H1 (cell line): Measurements from ENCODE around the gene TBX5.

Experiments
- ATF3 ChIP-seq: IDR thresholded peaks from 2 replicates; pipeline ENCODE4 v1.6.1; 2011; ENCODE audit warnings: low read depth, mild to moderate bottlenecking, low read length; ENCODE audit not compliant: insufficient read depth
- EP300 ChIP-seq, 2 experiments: IDR thresholded peaks; 1 replicate in 1 of 2; 2 replicates in 1 of 2; pipeline ENCODE4 v1.6.1; 2011 to 2012; ENCODE audit warnings: low read depth in 2 of 2, low read length in 2 of 2, mild to moderate bottlenecking in 2 of 2, borderline replicate concordance in 1 of 2, inconsistent platforms in 1 of 2, moderate library complexity in 1 of 2
- PHF8 ChIP-seq: fragments of 200-600 bp; sonication (generic); conservative IDR thresholded peaks from 2 replicates; pipeline ENCODE4 v1.7.1; 2012; ENCODE audit warnings: low read depth, mild to moderate bottlenecking, inconsistent platforms, low read length, moderate library complexity
- POLR2A ChIP-seq, 2 experiments: IDR thresholded peaks; 1 replicate in 1 of 2; 2 replicates in 1 of 2; pipeline ENCODE4 v1.6.1; 2011; ENCODE audit warnings: low read depth in 2 of 2, low read length in 2 of 2, mild to moderate bottlenecking in 2 of 2; ENCODE audit errors: control extremely low read depth in 1 of 2
- POLR2AphosphoS5 ChIP-seq: IDR thresholded peaks from 2 replicates; pipeline ENCODE4 v1.6.1; 2011; ENCODE audit warnings: low read depth, low read length
- RAD21 ChIP-seq, 2 experiments: IDR thresholded peaks in 1 of 2; conservative IDR thresholded peaks in 1 of 2; 2 replicates each; pipeline ENCODE4 v1.6.1; 2011; ENCODE audit warnings: low read depth in 2 of 2, low read length in 2 of 2, improper control_type of control experiment in 1 of 2, inconsistent platforms in 1 of 2, mild to moderate bottlenecking in 1 of 2, moderate library complexity in 1 of 2
- ZNF274 ChIP-seq: IDR thresholded peaks from 2 replicates; pipeline ENCODE4 v1.7.0; 2012; ENCODE audit warnings: low read length, borderline replicate concordance; ENCODE audit errors: extremely low read depth
- TF ChIP-seq, protein P1 (sequence below), 3 experiments: IDR thresholded peaks; 1 replicate in 2 of 3; 2 replicates in 1 of 3; pipeline versions ENCODE4 v1.5.1 to v1.6.1; 2011; ENCODE audit warnings: low read length in 3 of 3, mild to moderate bottlenecking in 3 of 3, inconsistent platforms in 2 of 3, low read depth in 1 of 3, moderate library complexity in 1 of 3; ENCODE audit not compliant: insufficient read depth in 1 of 3; ENCODE audit errors: control extremely low read depth in 1 of 3

GRCh38 chr12:114441039-114441383, 35.1 kb upstream of the TBX5 start:
- TF ChIP-seq, protein P1, sequence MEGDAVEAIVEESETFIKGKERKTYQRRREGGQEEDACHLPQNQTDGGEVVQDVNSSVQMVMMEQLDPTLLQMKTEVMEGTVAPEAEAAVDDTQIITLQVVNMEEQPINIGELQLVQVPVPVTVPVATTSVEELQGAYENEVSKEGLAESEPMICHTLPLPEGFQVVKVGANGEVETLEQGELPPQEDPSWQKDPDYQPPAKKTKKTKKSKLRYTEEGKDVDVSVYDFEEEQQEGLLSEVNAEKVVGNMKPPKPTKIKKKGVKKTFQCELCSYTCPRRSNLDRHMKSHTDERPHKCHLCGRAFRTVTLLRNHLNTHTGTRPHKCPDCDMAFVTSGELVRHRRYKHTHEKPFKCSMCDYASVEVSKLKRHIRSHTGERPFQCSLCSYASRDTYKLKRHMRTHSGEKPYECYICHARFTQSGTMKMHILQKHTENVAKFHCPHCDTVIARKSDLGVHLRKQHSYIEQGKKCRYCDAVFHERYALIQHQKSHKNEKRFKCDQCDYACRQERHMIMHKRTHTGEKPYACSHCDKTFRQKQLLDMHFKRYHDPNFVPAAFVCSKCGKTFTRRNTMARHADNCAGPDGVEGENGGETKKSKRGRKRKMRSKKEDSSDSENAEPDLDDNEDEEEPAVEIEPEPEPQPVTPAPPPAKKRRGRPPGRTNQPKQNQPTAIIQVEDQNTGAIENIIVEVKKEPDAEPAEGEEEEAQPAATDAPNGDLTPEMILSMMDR (IDR thresholded peaks at IDR 0.05; ENCODE audit: control extremely low read depth in 1 of 3, insufficient read depth in 1 of 3, low read depth in 1 of 3, low read length in 3 of 3): no peak
- TF ChIP-seq POLR2A (IDR thresholded peaks at IDR 0.05; ENCODE audit: control extremely low read depth in 1 of 2, low read depth in 2 of 2, low read length in 2 of 2) (no peak), ATF3 (no peak), EP300 (IDR thresholded peaks at IDR 0.05; ENCODE audit: borderline replicate concordance in 1 of 2, low read depth in 2 of 2, low read length in 2 of 2) (no peak), ZNF274 (no peak), RAD21 (IDR thresholded peaks at IDR 0.05 in 1 of 2, conservative IDR thresholded peaks at IDR 0.05 in 1 of 2; ENCODE audit: low read depth in 2 of 2, low read length in 2 of 2) (no peak), POLR2AphosphoS5 (no peak), PHF8 (no peak)
